ENCODE data around the gene NUP62. TPM values are rescaled to one million over a fixed set of nuclear protein-coding genes. Genes with fewer than 3 reads are reported as not detected.

The NUP62 gene
- total RNA-seq, 2 donors from 2014 or later: 29.9 to 34.3 TPM

DNA sequence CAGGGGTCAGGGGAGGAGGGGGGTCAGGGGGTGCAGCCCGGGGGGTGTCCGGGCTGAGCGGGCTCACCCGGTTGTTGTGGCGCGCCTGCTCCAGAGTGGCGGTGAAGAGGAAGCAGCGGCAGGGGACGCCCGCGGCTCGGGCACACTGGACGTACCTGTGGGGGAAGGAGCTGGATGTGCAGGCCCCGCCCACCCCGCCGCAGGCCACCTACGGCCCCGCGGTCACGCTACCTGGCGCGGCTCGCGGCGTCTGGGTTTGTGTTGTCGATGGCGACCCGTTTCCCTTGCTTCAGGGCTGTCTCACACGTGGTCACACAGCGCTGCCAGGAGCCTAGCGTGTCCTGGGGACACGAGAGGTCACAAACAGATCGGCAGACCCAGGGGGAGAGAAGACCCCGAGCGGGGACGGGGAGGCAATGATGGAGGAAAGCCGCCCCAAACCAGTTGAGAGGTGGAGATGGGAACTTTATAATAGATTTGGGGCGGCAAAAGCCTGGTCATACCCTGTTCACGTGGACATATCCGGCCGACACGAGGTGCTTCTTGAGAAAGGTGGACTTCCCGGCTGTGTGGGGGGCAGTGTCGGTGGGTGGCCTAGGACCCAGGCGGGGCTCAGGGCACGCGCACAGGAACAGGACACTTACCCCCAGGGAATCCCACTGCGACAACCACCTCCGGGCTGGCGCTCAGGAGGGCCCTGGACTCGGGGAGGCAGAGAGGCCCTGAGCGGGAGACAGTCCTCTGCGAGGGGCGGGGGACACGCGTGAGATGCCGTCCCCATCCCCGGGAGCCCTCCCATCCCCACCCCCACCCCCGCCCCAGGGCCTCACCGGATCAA, 67.5 kb downstream of the NUP62 start:
- Histone ChIP-seq H3K9me3 (no peaks in the 10 kb centered on the region), H3K4me3 (no peak overlapping the region), H3K4me1 (ENCODE audit: control insufficient read depth in 1 of 2, low read depth in 2 of 2) (peaks cover 9 to 20% of the 10 kb centered on the region in 2 donors), H3K27me3 (replicated peaks; ENCODE audit: insufficient read depth) (no peaks in the 10 kb centered on the region), H3K27ac (no peak overlapping the region), H3K36me3 (peaks cover 50% of the 10 kb centered on the region)
- TF ChIP-seq, protein P1, sequence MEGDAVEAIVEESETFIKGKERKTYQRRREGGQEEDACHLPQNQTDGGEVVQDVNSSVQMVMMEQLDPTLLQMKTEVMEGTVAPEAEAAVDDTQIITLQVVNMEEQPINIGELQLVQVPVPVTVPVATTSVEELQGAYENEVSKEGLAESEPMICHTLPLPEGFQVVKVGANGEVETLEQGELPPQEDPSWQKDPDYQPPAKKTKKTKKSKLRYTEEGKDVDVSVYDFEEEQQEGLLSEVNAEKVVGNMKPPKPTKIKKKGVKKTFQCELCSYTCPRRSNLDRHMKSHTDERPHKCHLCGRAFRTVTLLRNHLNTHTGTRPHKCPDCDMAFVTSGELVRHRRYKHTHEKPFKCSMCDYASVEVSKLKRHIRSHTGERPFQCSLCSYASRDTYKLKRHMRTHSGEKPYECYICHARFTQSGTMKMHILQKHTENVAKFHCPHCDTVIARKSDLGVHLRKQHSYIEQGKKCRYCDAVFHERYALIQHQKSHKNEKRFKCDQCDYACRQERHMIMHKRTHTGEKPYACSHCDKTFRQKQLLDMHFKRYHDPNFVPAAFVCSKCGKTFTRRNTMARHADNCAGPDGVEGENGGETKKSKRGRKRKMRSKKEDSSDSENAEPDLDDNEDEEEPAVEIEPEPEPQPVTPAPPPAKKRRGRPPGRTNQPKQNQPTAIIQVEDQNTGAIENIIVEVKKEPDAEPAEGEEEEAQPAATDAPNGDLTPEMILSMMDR (IDR thresholded peaks at IDR 0.05): no peak
- DNase-seq (ENCODE audit: low spot score) (no peak), ATAC-seq (ENCODE audit: insufficient number of reproducible peaks, low FRiP score, low read depth) (no peak)

DNA sequence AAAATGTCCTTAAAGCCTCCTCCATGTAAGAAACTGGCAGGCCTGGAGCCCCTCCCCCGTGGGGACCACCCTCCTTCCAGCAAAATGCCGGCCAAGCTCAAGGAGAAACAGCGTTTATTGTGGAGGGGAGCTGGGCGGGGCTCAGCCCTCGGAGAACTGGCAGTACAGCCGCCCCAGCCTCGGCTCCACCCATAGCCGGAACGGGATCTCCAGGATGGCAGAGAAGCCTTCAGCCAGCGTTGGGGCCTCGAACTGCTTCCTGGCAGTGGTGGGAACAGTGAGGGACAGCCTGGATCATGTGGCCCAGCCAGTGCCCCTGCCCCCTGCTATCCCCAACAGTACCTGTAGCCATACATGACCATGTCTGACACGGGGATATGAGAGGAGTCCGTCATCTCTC, 68.2 kb downstream of the NUP62 start:
- ATAC-seq (ENCODE audit: insufficient number of reproducible peaks, low FRiP score, low read depth) (no peak), DNase-seq (ENCODE audit: low spot score) (no peak)
- TF ChIP-seq, protein P1 (IDR thresholded peaks at IDR 0.05): no peak
- Histone ChIP-seq H3K36me3 (peaks cover 57% of the 10 kb centered on the region), H3K9me3 (no peaks in the 10 kb centered on the region), H3K4me1 (ENCODE audit: control insufficient read depth in 1 of 2, low read depth in 2 of 2) (peaks cover 3 to 13% of the 10 kb centered on the region in 2 donors), H3K27ac (peak overlapping the region in 1 of 2 donors; percentile 34), H3K27me3 (replicated peaks; ENCODE audit: insufficient read depth) (no peaks in the 10 kb centered on the region), H3K4me3 (no peak overlapping the region)

- ATAC-seq (ENCODE audit: insufficient number of reproducible peaks, low FRiP score, low read depth) (no peak), DNase-seq (ENCODE audit: low spot score) (no peak)
- Histone ChIP-seq H3K27me3 (replicated peaks; ENCODE audit: insufficient read depth) (no peaks in the 10 kb centered on the region), H3K27ac (peak overlapping the region in 1 of 2 donors; percentile 34), H3K4me1 (ENCODE audit: control insufficient read depth in 1 of 2, low read depth in 2 of 2) (peaks cover 0 to 7% of the 10 kb centered on the region in 2 donors), H3K4me3 (no peak overlapping the region), H3K9me3 (no peaks in the 10 kb centered on the region), H3K36me3 (peaks cover 60% of the 10 kb centered on the region)
- TF ChIP-seq, protein P1 (IDR thresholded peaks at IDR 0.05): no peak
Measured at GRCh38 chr19:49860336-49861102, 68.8 kb downstream of the NUP62 start.

DNA sequence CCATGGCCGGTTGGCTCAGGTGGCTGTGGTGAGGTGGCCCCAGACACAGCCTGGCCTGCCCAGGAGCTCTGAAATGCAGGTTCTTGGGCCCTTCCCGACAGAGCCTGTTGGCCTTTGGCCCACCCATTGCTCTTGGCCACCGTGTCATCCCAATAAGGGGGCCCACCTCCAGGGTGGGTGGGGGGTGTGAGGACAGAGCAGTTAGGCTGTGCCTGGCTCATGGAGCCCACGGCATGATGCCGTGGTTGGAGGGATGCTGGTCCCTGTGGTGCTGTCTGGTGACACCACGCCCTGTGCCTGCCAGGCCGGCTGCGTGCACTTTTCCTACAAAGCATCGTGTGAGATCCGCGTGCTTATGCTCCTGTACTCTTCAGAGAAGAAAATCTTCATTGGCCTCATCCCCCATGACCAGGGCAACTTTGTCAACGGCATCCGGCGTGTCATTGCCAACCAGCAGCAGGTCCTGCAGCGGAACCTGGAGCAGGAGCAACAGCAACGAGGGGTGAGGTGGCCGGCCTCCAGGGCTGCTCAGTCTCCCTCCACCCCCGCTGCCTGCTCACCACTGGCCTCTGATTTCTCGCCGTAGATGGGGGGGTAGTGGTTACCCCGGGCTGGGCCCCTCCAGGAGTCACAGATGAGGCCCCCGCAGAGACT, 69.5 kb downstream of the NUP62 start:
- peaks cover 0 to under 1% of the 10 kb centered on the region in 2 donors for H3K4me1 ChIP-seq (ENCODE audit: control insufficient read depth in 1 of 2, low read depth in 2 of 2)
- H3K36me3 ChIP-seq: peaks cover 65% of the 10 kb centered on the region
- TF ChIP-seq, protein P1 (IDR thresholded peaks at IDR 0.05): no peak
- H3K9me3 ChIP-seq: no peaks in the 10 kb centered on the region
- H3K27ac ChIP-seq: peak overlapping the region in 1 of 2 donors; percentile 52
- no peak for DNase-seq (ENCODE audit: low spot score)
- H3K27me3 ChIP-seq (replicated peaks; ENCODE audit: insufficient read depth): no peaks in the 10 kb centered on the region
- ATAC-seq (ENCODE audit: insufficient number of reproducible peaks, low FRiP score, low read depth): no peak
- H3K4me3 ChIP-seq: no peak overlapping the region
